ENCODE results near the gene ZDHHC6.
"Not testable (repeated sequence)": the region's sequence is repeated elsewhere in the genome, so short reads cannot be mapped to it uniquely, and the experiment has no call there.

ZDHHC6 gene

DNA sequence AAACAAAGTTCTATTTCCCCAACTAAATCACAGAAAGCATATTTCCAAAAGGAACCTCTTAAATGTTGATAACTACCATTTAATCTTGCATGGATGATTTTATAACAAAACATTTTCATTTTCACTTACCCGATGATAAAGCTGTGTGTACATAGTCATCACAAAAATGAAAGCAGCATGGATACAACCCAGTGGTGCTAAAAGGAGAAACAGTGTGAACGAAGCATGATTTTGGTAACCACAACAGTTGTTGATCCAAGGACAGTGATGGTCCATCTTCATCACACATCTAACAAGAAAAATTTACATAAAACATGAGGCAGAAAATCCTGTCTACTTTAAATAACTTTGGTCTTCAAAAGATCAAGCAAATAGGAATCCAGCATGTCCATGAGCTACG, 4.7 kb downstream of the ZDHHC6 start:
- no peak for DNase-seq

DNA sequence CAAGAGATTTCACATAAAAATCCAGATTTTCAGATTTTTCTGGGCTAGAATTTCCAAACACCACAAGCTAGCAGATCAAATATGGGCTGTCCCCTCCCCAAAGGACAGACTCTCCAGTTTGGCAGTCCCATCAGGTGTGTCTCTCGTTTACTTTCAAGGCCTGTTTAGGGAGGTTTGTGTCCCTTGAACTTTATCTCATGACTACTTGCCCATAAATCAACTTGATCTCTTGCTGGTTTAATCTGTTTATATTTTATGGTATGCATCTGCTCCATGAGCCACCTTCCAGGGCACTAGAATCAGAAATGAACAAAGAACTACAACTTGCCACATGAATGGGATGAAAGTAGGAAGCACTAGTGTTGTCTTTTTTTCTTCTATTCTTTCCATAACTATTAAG, 5.2 kb downstream of the ZDHHC6 start:
- DNase-seq: no peak

DNA sequence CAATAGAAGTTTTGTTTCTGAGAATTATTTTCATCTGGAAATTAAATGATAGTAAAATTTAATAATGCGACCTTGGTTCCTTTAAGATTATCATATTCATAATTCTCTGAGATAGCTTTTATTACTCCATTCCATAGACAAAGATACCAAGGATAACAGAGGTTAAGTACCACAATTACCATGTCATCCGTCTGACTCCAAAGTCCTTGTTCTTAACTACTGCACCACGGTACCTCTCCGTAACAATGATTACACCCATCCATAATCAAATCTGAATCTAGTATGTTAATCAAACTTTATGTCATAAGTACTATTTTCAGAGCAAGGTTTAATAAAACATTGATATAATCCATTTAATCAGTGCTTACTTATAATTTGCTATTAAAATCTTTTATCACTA, 8.4 kb downstream of the ZDHHC6 start:
- DNase-seq: no peak

DNA sequence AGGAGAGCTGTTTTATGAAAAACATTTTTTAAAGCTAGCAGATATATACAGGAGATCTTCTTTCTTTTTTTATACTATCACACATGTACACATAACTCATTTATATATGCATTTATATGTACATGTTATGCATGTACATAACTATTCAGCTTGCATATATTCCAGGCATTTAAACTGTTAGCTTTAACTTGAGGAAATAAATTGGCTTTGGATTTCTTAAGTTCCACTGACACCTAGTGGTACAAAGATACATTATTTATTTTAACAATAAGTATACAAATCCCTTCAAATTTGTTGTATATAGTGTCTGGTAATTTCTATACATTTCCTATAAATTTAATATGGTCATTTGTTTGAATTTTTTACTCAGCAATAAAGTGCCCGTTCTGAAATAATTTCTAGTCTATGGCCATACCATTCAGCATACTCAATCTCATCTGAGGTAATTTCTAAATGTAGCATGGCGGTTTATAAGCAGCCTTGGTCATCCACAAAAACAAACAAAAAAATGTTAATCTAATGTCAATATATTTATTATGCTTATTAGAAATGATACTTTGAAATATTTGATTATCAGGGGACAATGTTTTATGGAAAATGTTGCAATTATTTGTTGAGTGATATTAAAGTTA, 11.6 kb downstream of the ZDHHC6 start:
- DNase-seq: no peak

DNA sequence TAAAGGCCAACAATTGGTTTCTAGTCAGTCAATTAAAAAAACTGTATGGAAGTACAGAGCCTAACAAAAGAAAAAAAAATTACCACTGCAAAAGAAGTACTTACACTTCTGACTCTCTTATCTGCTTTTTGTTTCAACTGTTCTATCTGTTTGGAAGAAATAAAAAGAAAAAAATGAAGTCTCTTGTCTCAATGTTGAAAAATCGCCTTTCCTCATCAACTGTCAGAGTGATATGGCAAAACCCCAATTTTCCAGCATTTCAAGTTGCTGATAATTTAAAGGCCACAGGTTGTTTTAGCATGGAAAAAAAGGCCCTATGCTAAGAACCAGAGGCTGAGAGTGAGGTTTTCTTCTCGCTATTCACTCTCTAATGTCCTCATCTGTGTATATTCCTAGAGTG, 13.6 kb downstream of the ZDHHC6 start:
- no peak for DNase-seq

GRCh38 chr10:112429654-112430230, 17.0 kb downstream of the ZDHHC6 start:
- no peak for DNase-seq

DNA sequence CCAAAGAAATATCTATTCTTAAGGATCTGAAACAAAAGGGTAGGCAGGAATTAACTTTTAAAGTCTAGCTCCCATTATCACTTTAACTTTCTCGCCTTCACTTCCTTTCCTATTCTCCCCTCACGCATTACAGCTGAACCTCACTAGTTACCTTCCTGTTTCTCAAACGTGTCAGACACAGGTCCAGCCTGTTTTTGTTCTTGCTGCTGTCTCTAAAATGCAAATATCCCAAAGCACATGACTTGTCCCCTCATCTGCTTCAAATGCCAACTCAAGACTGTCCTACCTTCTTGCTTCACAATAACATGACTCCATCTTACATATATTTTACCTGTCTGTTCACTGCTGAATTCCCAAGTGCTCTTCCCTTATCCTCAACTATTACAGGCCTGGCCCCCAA, 17.6 kb downstream of the ZDHHC6 start:
- DNase-seq: no peak

GRCh38 chr10:112426111-112426510, 20.6 kb downstream of the ZDHHC6 start:
- no peak for DNase-seq

GRCh38 chr10:112424651-112425050, 22.1 kb downstream of the ZDHHC6 start:
- no peak for DNase-seq

- DNase-seq: no peak
Observed at GRCh38 chr10:112421731-112422130, 25.0 kb downstream of the ZDHHC6 start.

DNA sequence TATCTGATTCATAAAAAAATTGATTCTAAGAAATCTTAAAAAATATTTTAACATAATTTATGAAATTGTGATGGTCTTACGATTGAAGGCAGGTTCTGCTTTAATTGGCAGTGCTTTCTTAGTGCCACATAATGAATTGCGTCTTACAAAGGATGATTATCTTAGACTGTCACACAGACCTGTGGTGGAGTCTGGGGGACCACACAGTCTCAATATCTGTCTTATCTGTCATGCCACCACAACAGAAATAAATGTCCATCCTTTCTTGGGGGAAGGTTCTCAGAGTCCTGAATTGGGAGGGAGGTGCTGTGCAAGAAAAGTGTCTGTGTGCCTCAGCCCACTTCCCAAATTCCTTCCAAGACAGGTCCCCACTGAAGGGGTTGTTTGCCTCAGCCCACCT, 34.0 kb downstream of the ZDHHC6 start:
- DNase-seq: no peak

DNA sequence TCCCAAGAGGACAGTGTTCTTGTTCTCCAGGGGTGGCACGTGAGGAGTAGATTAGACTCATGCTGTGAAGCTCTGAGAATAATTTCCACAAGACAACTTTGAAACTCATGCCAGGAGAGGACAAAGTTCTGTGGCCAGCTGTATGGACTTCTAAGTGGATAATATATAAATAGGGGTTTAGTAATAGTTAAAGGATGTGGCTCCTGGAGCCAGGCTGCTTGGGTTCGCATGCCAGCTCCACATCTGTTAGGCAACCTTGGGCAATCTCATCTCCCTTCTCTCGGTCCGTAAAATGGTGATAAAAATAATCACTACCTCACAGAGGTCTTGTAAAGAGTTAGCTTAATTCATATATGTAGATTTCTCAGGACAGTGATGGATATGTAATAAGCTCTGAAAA, 37.0 kb downstream of the ZDHHC6 start:
- DNase-seq: no peak

GRCh38 chr10:112409299-112409698, 37.4 kb downstream of the ZDHHC6 start:
- DNase-seq: no peak

GRCh38 chr10:112407696-112408095, 39.0 kb downstream of the ZDHHC6 start:
- no peak for DNase-seq

DNA sequence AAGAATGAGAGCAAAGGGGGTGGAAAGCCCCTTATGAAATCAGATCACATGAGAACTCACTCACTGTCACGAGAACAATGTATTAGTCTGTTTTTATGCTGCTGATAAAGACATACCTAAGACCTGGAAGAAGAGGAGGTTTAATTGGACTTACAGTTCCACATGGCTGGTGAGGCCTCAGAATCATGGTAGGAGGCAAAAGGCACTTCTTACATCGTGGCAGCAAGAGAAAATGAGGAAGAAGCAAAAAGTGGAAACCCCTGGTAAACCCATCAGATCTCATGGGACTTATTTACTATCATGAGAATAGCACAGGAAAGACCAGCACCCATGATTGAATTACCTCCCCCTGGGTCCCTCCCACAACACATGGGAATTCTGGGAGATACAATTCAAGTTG, 39.9 kb downstream of the ZDHHC6 start:
- DNase-seq: not testable (repeated sequence)

DNA sequence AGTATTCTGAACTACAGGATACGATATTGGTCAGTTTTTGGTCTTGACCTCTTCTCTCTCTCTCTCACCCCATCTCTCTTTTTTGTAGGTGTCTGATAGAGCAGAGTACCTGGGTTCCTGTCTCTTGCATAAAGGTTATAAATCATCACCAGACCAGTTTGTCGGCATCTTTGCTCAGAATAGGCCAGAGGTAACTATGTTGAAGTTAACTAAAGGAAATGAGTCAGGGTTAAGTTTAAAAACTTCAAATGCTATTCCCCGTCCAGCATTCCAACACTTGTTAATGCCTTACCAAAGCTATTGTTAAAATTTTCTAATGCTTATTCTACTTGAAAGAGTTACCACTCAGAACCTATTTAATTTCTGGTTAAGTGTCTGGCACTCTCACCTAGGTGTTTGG, 42.1 kb downstream of the ZDHHC6 start:
- no peak for DNase-seq

DNA sequence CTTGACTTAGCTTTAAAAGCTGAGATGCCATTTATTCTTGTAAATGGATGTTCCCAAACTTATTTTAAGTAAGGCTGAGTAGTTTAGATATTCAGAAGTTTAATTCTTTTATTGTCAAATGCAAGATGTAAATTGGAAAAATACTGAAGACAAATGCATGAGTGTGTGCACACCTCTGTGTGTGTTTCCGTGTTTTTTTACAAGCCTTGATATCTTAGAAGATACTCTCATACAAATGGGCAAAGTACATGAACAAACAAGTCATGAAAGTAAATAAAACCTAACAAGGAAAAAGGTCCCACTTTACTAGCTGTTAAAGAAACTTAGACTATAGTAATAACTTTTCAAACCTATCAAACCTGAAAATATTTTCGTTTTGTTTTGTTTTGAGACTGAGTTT, 43.8 kb downstream of the ZDHHC6 start:
- DNase-seq: no peak

DNA sequence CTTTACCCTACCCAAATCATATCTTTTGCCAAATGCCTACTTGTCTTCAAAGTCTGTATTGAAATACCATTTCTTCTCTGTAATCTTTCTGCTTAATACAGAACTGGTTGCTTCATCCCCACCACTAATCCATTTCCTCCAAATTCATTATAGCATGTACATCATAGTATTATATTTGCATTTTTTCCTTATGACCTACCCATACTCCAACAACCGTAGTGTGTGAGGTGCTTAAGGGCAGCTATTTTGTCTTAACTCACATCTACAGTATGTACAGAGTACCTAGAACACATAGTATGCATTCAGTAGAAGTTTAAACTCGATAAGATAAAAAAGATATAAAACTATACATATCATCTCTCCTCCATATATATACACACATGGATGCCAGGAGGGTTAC, 49.1 kb downstream of the ZDHHC6 start:
- DNase-seq: no peak

DNA sequence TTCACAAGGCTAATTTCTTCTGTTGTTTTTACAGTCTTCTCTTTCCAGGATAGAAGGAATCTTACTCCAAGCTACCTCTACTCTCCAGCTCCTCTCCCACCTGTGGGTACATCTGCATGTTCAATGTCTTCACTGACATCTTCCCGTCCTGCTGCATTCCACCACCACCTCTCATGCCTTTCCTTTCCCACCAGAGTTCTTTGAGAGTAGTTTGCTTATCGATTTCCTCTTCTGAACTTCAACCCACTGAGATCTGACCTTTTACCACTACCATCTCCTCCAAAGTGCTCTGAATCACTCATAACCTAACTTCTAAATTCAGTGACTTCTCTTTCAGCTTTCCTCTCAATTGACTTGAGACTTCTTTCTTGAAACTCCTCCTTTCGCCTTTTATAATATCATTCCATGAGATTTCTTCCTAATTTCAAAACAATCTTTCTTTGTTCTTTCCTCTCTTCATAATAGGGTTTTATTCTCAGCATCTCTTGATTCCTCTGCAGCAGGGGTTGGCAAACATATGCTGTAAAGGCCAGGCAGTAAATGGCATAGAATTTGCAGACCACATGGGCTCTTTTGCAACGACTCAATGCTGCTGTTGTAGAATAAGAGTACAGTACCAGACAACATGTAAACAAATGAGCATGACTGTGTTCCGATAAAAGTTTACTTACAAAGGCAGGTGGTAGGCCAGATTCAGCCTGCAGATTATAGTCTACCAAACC, 50.7 kb downstream of the ZDHHC6 start:
- no peak for DNase-seq

GRCh38 chr10:112394475-112394875, 52.2 kb downstream of the ZDHHC6 start:
- DNase-seq: no peak

- no peak for DNase-seq
Observed at GRCh38 chr10:112393827-112394226, 52.9 kb downstream of the ZDHHC6 start.

- DNase-seq: no peak
Observed at GRCh38 chr10:112393341-112393740, 53.4 kb downstream of the ZDHHC6 start.

DNA sequence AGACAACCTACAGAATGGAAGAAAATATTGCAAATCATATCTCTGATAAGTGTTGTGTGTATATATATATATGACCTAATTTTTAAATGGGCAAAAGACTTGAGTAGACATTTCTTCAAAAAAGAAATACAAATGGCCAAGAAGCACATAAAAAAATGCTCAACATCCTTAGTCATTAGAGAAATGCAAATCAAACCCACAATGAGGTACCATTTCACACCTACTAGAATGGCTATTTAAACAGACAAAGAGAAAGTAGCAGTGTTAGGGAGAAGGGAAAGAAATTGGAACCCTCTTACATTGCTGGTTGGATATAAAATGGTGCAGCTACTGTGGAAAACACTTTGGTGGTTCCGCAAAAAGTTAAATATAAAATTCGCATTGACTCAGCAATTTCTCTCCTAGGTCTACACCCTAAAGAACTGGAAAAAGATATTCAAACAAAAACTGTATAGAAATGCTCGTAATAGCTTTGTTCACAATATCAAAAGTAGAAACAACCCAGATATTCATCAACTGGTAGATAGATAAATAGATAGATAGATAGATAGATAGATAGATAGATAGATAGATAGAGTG, 56.5 kb downstream of the ZDHHC6 start:
- no peak for DNase-seq

- no peak for DNase-seq
Observed at GRCh38 chr10:112389271-112389822, 57.4 kb downstream of the ZDHHC6 start.

Measured in SIG-M5 (cell line).